SW 1271 (cell line): Measurements from ENCODE around the gene EEPD1.

ENCODE experiments used
- DNase-seq, 2 experiments: peaks; one replicate each; lab custom pipeline; 2025; lab: John Stamatoyannopoulos, UW

Gene EEPD1

GRCh38 chr7:36157527-36158320 lies 4.7 kb downstream of the EEPD1 start:
- no peak for DNase-seq

- DNase-seq, result no peak
Observed at GRCh38 chr7:36158321-36158605, 5.2 kb downstream of the EEPD1 start.

DNA sequence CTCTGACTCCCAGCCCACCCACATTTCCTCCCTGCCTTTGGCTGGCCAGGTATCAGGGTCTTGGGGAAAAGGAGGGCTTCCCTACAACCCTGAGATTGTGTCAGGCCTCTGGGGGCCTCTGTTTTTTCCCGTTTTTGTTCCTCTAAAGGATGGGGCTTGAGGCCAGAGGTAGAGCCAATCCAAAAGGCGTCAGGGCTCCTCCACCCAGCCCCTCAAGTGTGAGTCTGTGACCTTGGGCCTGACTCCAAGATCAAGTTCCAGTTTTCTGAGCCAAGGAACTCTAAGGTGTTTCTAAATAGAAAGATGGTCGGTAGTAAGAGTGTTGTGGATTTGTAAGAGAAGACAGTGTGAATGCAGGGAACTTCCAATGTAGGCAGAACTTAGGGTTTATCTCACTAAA lies 6.6 kb downstream of the EEPD1 start:
- no peak for DNase-seq

GRCh38 chr7:36160313-36160712 lies 7.3 kb downstream of the EEPD1 start:
- DNase-seq, result no peak

DNA sequence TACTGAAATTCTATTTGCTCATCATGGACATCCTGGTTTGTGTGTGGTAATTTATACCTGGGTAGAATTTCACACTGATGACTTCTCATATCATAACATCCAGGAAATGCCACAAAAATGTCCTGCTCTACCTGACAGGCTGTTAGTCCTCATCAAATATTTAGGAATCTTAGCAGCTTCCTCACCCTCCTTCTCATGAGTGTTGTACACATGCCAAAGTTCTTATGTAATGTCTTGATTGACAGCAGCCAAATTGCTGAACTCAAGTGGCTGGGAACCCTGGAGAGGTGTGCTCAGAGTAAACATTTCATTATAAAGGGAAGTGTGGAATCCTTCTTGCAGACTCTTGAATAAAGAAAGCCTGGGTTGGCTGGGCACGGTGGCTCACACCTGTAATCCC lies 8.9 kb downstream of the EEPD1 start:
- DNase-seq, result peak in 1 of 2 experiments; percentile 2

- no peak for DNase-seq
Observed at GRCh38 chr7:36165059-36165458, 12.0 kb downstream of the EEPD1 start.

DNA sequence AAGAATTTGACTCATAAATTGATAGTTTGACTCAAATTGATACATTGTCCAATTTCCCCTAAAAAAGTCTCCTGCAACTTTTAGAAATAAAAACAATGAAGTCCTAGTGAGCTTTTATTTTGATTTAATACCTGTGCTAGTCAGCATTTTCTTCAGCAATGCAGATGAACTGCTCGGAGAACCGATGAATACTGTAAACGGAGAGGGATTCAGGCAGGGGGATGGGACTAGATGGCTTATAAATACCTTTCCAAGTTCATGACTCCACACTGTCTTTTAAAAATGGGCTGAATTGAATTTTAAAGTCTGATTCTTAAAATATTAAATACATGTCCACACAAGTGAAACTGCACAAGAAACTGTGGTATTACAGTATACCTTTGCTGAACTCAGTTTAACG lies 12.7 kb downstream of the EEPD1 start:
- DNase-seq, result no peak

DNA sequence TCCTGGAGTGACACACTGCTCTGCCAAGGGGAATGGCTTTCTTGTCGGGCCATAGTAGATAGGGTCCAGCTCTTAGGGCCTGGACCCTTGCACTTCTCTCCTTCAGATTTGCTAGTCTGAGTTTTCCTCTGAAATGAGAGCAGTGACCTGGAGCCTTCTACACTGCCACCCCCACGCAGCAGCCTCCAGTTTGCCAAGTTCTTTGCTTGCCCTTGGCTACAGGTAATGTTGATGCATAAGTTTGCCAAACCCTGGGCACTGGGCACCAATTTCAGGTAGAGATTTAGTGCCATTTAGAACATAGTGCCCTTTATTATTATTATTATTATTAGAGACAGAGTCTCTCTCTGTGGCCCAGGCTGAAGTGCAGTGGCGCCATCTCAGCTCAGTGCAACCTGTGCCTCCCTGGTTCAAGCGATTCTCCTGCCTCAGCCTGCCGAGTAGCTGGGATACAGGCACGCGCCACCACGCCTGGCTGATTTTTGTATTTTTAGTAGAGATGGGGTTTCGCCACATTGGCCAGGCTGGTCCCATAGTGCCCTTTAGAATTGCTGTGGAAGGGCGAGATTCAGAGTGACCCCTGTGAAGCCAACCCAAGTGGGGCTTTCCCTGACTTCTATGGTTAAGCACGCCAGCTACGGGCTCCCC lies 14.5 kb downstream of the EEPD1 start:
- DNase-seq, result no peak

- no peak for DNase-seq
Observed at GRCh38 chr7:36171503-36171902, 18.4 kb downstream of the EEPD1 start.

DNA sequence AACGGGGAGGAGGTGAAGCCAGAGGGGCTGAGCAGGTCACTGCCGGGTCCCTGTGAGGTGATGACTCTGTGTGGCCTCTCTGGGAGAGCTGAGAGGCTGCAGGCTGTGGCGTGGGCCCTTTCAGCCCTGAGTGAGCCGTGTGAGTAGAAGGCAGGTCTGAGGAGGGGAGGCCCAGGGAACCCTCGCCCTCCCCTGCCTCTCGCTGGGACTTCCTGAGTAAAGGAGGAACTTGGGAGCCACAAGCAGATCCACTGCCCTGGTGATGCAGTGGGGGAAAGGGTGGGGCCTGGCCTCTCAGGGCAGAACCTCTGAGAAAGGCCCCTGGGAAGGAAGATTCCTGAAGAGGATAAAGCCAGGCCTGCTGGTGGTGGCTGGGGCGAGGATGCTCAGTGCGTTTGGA lies 22.8 kb downstream of the EEPD1 start:
- no peak for DNase-seq

- DNase-seq, result no peak
Observed at GRCh38 chr7:36176697-36177096, 23.6 kb downstream of the EEPD1 start.

DNA sequence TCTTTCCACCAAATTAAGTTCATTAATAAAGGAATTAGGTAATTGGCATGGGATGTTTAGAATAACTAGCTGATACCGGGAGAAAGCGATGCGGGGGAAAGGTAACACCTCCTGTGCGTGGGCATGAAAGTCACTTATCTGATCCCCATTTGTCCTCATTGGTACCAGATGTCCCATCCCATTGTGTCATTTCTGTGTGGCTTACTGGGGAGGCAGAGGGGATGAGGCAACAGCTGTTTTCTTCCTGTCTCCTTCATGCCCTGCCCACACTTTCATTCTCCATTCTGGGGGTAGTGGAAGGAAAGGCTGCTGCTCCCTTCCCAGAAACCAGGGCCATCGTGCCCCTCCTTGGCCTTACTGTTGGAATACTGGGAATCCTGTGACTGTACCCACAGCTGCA lies 27.1 kb downstream of the EEPD1 start:
- no peak for DNase-seq

GRCh38 chr7:36181668-36182067 lies 28.6 kb downstream of the EEPD1 start:
- DNase-seq, result no peak

- no peak for DNase-seq
Observed at GRCh38 chr7:36182854-36183604, 30.0 kb downstream of the EEPD1 start.

DNA sequence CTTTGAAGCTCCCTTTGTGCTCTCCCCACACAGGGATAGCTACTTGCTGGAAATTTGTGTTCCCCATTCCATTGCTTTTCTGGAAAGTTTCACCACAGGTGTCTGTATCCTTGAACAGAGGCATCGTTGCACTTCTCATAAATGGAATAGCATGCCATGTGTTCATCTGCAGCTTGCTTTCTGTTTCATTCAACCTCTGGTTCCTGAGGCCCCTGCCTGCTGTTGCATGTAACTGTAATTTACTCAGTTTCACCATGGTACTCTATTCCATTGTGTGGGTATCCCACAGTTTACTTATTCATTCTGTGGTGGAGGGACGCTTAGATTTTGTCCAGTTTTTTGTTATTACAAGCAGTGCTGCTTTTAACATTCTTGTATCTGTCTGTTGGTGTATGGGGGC lies 32.0 kb downstream of the EEPD1 start:
- DNase-seq, result no peak

GRCh38 chr7:36185756-36186155 lies 32.7 kb downstream of the EEPD1 start:
- DNase-seq, result no peak

DNA sequence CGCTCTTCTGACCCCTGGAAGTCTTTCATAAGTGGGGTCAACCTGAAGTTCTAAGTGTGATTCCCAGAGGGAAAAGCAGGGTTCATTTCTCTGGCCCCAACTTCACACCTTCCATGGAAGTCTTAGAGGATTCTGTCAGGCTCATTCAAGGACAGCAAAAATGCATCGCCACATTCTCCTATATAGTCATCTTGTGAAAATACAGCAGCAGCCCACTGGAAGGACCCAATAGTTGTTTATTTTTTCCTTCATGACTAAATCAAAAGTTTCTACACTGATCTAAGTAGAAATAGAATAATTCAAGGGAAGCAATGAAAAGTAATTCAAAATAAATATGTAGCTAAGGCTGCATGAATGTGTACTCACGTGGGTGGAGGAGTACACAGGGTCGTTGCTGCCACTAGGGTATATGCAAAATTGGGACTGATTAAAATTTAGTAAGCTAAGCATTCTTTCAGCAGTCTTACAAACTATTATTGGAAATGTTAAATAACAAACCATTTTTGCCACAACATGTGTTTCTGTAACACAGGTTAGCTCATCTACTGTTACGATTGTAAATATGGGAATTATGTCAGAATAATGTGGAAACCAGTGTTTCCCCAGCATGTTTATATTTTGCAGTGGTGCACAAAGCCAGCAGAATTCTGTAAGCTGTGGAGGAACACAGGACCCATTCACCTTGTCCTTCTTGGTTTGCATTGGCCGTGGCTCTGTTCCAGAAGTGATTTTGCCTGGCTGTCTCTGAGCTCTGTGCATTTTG lies 33.5 kb downstream of the EEPD1 start:
- DNase-seq, result no peak

- DNase-seq, result no peak
Observed at GRCh38 chr7:36188266-36188665, 35.2 kb downstream of the EEPD1 start.

DNA sequence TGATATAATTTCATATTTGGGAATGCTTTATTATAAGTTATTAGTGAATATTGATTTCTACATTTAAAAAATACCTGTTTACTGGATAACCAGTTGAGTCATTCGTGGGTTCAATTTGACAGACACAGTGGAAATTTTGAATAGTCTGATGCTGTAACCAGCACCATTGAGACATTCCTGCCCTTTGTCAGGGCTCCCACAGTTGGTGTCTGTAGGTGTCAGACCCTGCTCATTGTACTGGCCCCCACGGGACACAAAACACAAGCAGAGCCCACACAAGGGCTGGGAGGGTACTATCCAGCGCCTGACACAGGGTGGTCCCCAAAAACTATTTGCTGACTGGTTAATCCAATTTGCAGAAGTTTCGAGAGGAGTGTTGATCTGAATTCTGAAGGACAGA lies 35.9 kb downstream of the EEPD1 start:
- DNase-seq, result no peak

DNA sequence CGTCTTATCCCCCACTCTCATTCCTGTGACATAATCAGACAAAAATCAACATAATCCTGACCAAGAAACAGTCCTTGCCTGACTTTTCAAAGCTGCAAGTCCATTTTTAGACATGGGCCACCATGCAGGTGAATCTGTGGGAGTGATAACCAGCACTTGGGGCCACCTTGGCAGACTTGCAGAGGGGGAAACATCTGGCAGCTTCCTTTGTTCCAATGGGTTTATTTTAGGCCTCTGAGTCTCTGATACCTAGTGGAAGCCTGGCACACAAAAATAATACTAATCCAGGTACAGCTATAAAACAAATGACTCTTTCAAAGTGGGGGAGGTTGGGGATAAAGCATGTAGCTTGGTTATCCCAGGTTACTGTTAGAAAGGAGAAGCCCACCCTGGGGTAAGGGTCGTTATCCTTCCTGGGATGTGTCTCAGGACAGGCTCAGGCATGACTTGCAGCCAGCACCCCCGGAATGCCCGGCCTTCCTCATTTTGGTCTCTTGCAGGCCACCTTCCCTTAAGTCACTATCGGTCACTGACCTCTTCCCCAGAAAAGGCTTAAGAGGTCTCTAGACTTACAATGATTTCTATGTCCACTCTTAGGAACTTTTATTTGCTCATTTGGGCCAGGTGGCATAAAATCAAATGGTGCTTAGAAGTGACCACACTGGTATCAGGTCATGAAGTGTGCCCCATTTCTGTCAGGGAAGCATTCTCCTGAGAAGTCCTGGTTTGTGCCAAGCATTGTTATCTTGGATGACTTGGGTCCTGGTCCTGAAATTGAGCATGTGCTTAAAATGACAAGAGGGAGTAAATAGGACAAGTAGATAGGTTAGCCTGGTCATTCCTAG lies 37.6 kb downstream of the EEPD1 start:
- no peak for DNase-seq

DNA sequence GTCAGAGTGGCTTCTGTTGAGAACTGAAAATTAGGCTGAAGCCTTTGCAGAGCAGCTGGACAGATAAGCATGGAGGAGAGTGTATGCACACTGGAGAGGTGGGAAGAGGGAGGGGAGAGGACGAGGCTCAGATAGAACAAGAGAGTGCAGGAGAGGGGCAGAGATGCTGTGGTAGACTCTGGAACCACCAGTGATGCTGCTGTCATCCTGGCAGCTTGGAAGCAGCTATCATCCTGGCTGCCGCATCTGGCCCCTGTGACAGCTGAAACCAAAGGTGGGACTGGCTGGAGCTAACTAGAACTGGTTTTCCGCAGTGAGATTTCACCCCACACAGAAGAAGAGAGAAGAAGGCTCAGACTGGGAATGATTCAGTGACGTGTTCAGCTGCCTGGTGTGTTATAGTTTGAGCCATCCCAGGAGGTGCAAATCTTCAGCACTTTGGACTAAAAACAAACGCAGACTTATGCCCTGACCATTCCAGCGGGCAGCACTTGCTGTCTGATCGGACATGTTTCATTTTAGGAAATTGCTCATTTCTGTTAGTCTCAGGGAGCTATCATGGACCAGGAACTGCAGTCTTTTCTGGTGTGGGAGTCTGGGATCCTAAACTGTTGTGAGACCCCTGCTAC lies 38.4 kb downstream of the EEPD1 start:
- no peak for DNase-seq
